Gastrocnemius medialis (tissue), 4 donors: ENCODE measurements around the gene CMKLR1.

Source experiments
- CTCF ChIP-seq, 5 experiments: fragments of 450-650 bp in 3 of 5; fragments of 200-600 bp in 2 of 5; sonication (generic) in 2 of 5; IDR thresholded peaks in 4 of 5; conservative IDR thresholded peaks in 1 of 5; 1 replicate in 4 of 5; 2 replicates in 1 of 5; pipeline ENCODE4 v1.5.1; 2016 to 2019; ENCODE audit warnings: antibody characterized with exemption in 5 of 5, mild to moderate bottlenecking in 3 of 5, moderate library complexity in 3 of 5
- POLR2A ChIP-seq, 2 donors: fragments of 450-650 bp; IDR thresholded peaks; one replicate each; pipeline ENCODE4 v1.6.1; 2017; ENCODE audit warnings: antibody characterized with exemption in 2 of 2, mild to moderate bottlenecking in 2 of 2, moderate library complexity in 2 of 2

GRCh38 chr12:108352591-108352990, 13.5 kb upstream of the CMKLR1 start:
- no peak for TF ChIP-seq CTCF (IDR thresholded peaks at IDR 0.05 in 4 of 5, conservative IDR thresholded peaks at IDR 0.05 in 1 of 5)
- no peak for TF ChIP-seq POLR2A (IDR thresholded peaks at IDR 0.05)
